Fibroblast of lung (primary cell): ENCODE results near the gene USPL1. TPM values are rescaled to one million over a fixed set of nuclear protein-coding genes. Genes with fewer than 3 reads are reported as not detected.

Experiments used
- DNase-seq, 2 donors: peaks; one replicate each; pipeline versions ENCODE4 v3.0.0 to v3.0.0-alpha.2; 2010; ENCODE audit warnings: low read depth in 2 of 2
- H2AFZ ChIP-seq: 2 replicates; pipeline ENCODE4 v1.5.1; 2012; ENCODE audit warnings: low read length, control low read depth, inconsistent platforms
- H3K27ac ChIP-seq: 2 replicates; pipeline ENCODE4 v1.5.1; 2011; ENCODE audit warnings: low read length, control low read depth; ENCODE audit not compliant: insufficient read depth
- H3K27me3 ChIP-seq: 2 replicates; pipeline ENCODE4 v1.5.1; 2011; ENCODE audit warnings: mild to moderate bottlenecking, low read length; ENCODE audit not compliant: control insufficient read depth, insufficient read depth
- H3K36me3 ChIP-seq: 2 replicates; pipeline ENCODE4 v1.5.1; 2011; ENCODE audit warnings: low read length; ENCODE audit not compliant: control insufficient read depth, insufficient read depth
- H3K4me1 ChIP-seq: 2 replicates; pipeline ENCODE4 v1.5.1; 2011; ENCODE audit warnings: low read length; ENCODE audit not compliant: control insufficient read depth, insufficient read depth; ENCODE audit errors: extremely low read depth
- H3K4me2 ChIP-seq: 2 replicates; pipeline ENCODE4 v1.5.1; 2011; ENCODE audit warnings: low read length, control low read depth; ENCODE audit not compliant: insufficient read depth; ENCODE audit errors: extremely low read depth
- H3K4me3 ChIP-seq, 4 experiments: fragments of 200-600 bp in 1 of 4; sonication (generic) in 1 of 4; replicated peaks in 1 of 4; 2 replicates each; pipeline ENCODE4 v1.5.1; 2011 to 2016; ENCODE audit warnings: low read length in 4 of 4, low read depth in 3 of 4, mild to moderate bottlenecking in 3 of 4, control low read depth in 2 of 4, inconsistent platforms in 1 of 4, mixed read lengths in 1 of 4; ENCODE audit not compliant: insufficient read depth in 1 of 4; ENCODE audit errors: control extremely low read depth in 1 of 4
- H3K79me2 ChIP-seq: 2 replicates; pipeline ENCODE4 v1.5.1; 2012; ENCODE audit warnings: mild to moderate bottlenecking, low read length, inconsistent platforms; ENCODE audit not compliant: control insufficient read depth, insufficient read depth
- H3K9ac ChIP-seq: 2 replicates; pipeline ENCODE4 v1.5.1; 2011; ENCODE audit warnings: mild to moderate bottlenecking, low read length, control low read depth; ENCODE audit not compliant: insufficient read depth
- H3K9me3 ChIP-seq: 2 replicates; pipeline ENCODE4 v1.5.1; 2012; ENCODE audit warnings: low read depth, low read length; ENCODE audit not compliant: control insufficient read depth, insufficient read depth
- H4K20me1 ChIP-seq: 2 replicates; pipeline ENCODE4 v1.5.1; 2011; ENCODE audit warnings: low read length; ENCODE audit not compliant: control insufficient read depth, insufficient read depth; ENCODE audit errors: extremely low read depth
- CTCF ChIP-seq, 2 donors: IDR thresholded peaks in 1 of 2; conservative IDR thresholded peaks in 1 of 2; 1 replicate in 1 of 2; 2 replicates in 1 of 2; pipeline ENCODE4 v1.5.1; 2011 to 2012; ENCODE audit warnings: low read length in 2 of 2, control low read depth in 1 of 2, inconsistent platforms in 1 of 2, low read depth in 1 of 2, mild to moderate bottlenecking in 1 of 2
- EZH2 ChIP-seq: IDR thresholded peaks from 2 replicates; pipeline ENCODE4 v1.5.1; 2012; ENCODE audit warnings: low read length, control low read depth, mild to moderate bottlenecking; ENCODE audit errors: missing control alignments
- polyA plus RNA-seq, 2 donors: library from polyadenylated mRNA; depleted of rRNA in 1 of 2; stranded (reverse) in 1 of 2; unstranded in 1 of 2; fragments of >200 nt; gene quantifications; 2 replicates each; pipeline ENCODE4 v1.2.1, GENCODE V29; 2011 to 2012; ENCODE audit warnings: missing spikeins in 1 of 2
- total RNA-seq: library from RNA; depleted of rRNA; stranded (reverse); fragments of >200 nt; gene quantifications from 2 replicates; pipeline ENCODE4 v1.2.1, GENCODE V29; 2014

The USPL1 gene
- total and polyA plus RNA-seq, 2 donors (not counting 1 experiment from before 2014, with no cell fraction given), result 12.4 to 17.7 TPM

- Histone ChIP-seq H3K4me3 (no peak overlapping the region), H3K4me2 (no peak overlapping the region), H3K36me3 (no peaks in the 10 kb centered on the region), H4K20me1 (no peaks in the 10 kb centered on the region), H3K79me2 (no peaks in the 10 kb centered on the region), H2AFZ (no peak overlapping the region), H3K27ac (no peak overlapping the region), H3K9me3 (no peaks in the 10 kb centered on the region), H3K9ac (no peak overlapping the region), H3K4me1 (no peaks in the 10 kb centered on the region), H3K27me3 (no peaks in the 10 kb centered on the region)
- DNase-seq, result peak; percentile 21 to 29
- TF ChIP-seq CTCF (conservative IDR thresholded peaks at IDR 0.05 in 1 of 2, IDR thresholded peaks at IDR 0.05 in 1 of 2; ENCODE audit: low read depth in 1 of 2, low read length in 2 of 2) (peak; percentile 41 to 48), EZH2 (no peak)
Measured at GRCh38 chr13:30676672-30677071, 59.0 kb downstream of the USPL1 start.

GRCh38 chr13:30679483-30680330 is 62.0 kb downstream of the USPL1 start:
- Histone ChIP-seq H3K27ac (no peak overlapping the region), H3K4me3 (no peak overlapping the region), H3K9ac (no peak overlapping the region), H3K79me2 (no peaks in the 10 kb centered on the region), H2AFZ (no peak overlapping the region), H3K4me2 (no peak overlapping the region), H3K27me3 (no peaks in the 10 kb centered on the region), H3K9me3 (no peaks in the 10 kb centered on the region), H3K36me3 (no peaks in the 10 kb centered on the region), H3K4me1 (no peaks in the 10 kb centered on the region), H4K20me1 (no peaks in the 10 kb centered on the region)
- peak; percentile 73 to 84 for TF ChIP-seq CTCF (conservative IDR thresholded peaks at IDR 0.05 in 1 of 2, IDR thresholded peaks at IDR 0.05 in 1 of 2; ENCODE audit: low read depth in 1 of 2, low read length in 2 of 2)
- no peak for TF ChIP-seq EZH2
- peak; percentile 31 to 61 for DNase-seq

GRCh38 chr13:30681843-30682242 is 64.1 kb downstream of the USPL1 start:
- Histone ChIP-seq H3K79me2 (no peaks in the 10 kb centered on the region), H3K9ac (no peak overlapping the region), H3K4me2 (no peak overlapping the region), H3K4me1 (no peaks in the 10 kb centered on the region), H3K4me3 (no peak overlapping the region), H2AFZ (no peak overlapping the region), H4K20me1 (no peaks in the 10 kb centered on the region), H3K27me3 (no peaks in the 10 kb centered on the region), H3K9me3 (no peaks in the 10 kb centered on the region), H3K27ac (no peak overlapping the region), H3K36me3 (no peaks in the 10 kb centered on the region)
- peak; percentile 55 to 83 for DNase-seq
- TF ChIP-seq EZH2 (no peak), CTCF (conservative IDR thresholded peaks at IDR 0.05 in 1 of 2, IDR thresholded peaks at IDR 0.05 in 1 of 2; ENCODE audit: low read depth in 1 of 2, low read length in 2 of 2) (no peak)
